ENCODE measurements around the gene DLGAP1.
"Not testable (repeated sequence)": the region's sequence is repeated elsewhere in the genome, so short reads cannot be mapped to it uniquely, and the experiment has no call there.

The DLGAP1 gene

DNA sequence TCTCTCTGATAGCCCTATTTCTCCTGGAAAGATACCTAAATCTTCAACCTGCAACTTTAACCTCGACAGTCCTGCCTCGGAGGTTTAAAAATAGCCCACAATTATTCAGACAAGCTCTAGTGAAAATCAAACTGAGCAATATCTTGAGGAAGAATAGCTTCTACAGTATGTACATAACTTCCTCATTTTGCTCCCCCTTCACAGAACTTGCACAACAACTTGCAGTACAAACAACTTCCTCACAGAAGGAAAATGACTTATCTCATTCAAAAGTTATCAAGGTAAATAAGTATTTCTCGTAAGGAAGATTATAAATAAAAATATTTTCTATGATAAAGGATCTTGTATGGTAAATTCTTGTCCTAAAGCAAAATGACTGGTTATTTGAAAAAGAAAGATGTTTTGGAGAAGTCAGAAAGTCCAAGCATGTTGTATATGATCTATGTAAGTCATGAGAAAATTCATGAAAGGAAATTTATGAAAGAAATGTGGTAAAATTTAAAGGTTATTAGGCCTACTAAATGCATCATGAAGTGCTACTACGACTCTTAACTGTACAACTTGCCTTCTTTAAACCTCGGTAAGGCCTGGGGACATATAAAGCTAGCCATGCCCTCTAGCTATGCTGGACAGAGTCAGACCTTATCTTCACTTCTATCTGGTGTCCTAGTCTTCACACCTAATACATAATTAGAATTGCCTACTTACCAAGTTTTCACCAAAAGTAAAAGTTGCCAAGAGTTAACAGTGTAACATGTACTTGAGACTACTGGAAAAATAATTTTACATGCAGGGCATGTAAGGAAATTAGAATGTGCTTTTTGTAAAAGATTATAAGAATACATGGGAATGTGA lies 394.5 kb downstream of the DLGAP1 start:
- Histone ChIP-seq H3K36me3 (ENCODE audit: control insufficient read depth, insufficient read depth, low read length) (no peaks in the 10 kb centered on the region), H3K4me3 (replicated peaks; ENCODE audit: low read depth, low read length) (no peak overlapping the region), H3K27me3 (replicated peaks; ENCODE audit: control insufficient read depth, insufficient read depth, low read length) (no peaks in the 10 kb centered on the region)
- TF ChIP-seq CTCF (IDR thresholded peaks at IDR 0.05; ENCODE audit: insufficient read depth, low read length, poor library complexity, severe bottlenecking): no peak
- no peak for DNase-seq (ENCODE audit: extremely low read depth, insufficient read length)

DNA sequence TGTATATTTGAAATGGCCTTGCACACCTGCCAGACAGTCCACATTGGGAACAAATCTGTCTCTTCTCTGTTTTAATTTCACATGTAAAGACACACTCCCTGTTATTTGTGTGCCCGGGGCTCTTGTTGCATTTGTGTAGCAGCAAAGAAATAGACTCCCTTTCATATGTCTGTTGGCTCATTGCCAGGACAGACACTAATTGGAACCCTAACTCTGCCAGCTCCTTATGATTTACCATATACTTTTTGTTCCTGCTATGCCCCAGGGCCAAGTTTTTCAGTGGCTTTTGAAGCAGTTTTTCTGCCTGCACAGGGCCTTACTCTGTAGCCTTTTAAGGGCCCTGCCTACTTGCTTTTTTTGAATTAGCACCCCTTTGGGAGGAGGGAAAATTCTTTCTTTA lies 396.9 kb downstream of the DLGAP1 start:
- TF ChIP-seq CTCF (IDR thresholded peaks at IDR 0.05; ENCODE audit: insufficient read depth, low read length, poor library complexity, severe bottlenecking): no peak
- H3K27me3 ChIP-seq (replicated peaks; ENCODE audit: control insufficient read depth, insufficient read depth, low read length): no peaks in the 10 kb centered on the region
- H3K4me3 ChIP-seq (replicated peaks; ENCODE audit: low read depth, low read length): no peak overlapping the region
- H3K36me3 ChIP-seq (ENCODE audit: control insufficient read depth, insufficient read depth, low read length): no peaks in the 10 kb centered on the region
- DNase-seq (ENCODE audit: extremely low read depth, insufficient read length): no peak

GRCh38 chr18:4040391-4041092 lies 414.6 kb downstream of the DLGAP1 start:
- no peak for TF ChIP-seq CTCF (IDR thresholded peaks at IDR 0.05; ENCODE audit: insufficient read depth, low read length, poor library complexity, severe bottlenecking)
- Histone ChIP-seq H3K36me3 (ENCODE audit: control insufficient read depth, insufficient read depth, low read length) (no peaks in the 10 kb centered on the region), H3K27me3 (replicated peaks; ENCODE audit: control insufficient read depth, insufficient read depth, low read length) (no peaks in the 10 kb centered on the region), H3K4me3 (replicated peaks; ENCODE audit: low read depth, low read length) (no peak overlapping the region)
- no peak for DNase-seq (ENCODE audit: extremely low read depth, insufficient read length)

GRCh38 chr18:4035521-4035920 lies 419.6 kb downstream of the DLGAP1 start:
- TF ChIP-seq CTCF (IDR thresholded peaks at IDR 0.05; ENCODE audit: insufficient read depth, low read length, poor library complexity, severe bottlenecking): no peak
- no peaks in the 10 kb centered on the region for H3K27me3 ChIP-seq (replicated peaks; ENCODE audit: control insufficient read depth, insufficient read depth, low read length)
- no peaks in the 10 kb centered on the region for H3K36me3 ChIP-seq (ENCODE audit: control insufficient read depth, insufficient read depth, low read length)
- no peak overlapping the region for H3K4me3 ChIP-seq (replicated peaks; ENCODE audit: low read depth, low read length)
- no peak for DNase-seq (ENCODE audit: extremely low read depth, insufficient read length)

- DNase-seq (ENCODE audit: extremely low read depth, insufficient read length); H3K36me3 ChIP-seq (ENCODE audit: control insufficient read depth, insufficient read depth, low read length); H3K4me3 ChIP-seq (replicated peaks; ENCODE audit: low read depth, low read length): not testable (repeated sequence)
Measured at GRCh38 chr18:4034815-4035214, 420.3 kb downstream of the DLGAP1 start.

DNA sequence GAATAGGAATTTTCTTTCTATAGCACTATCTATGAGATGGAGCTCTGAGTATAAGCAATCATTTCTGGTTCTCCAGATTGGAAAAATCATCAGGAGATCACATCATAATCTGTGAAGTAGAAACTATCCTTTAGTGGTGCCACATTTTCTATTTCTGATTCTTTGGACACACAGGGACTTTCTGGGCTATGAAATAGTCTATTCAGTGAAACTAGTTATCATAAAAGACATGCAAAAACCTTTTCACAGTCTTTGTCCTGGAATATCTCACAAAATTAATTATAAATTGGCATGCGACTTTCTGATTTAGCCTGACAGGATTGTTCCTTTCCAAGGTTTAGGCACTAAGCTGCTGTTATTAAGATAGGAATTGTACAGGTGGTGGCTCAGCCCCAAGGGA lies 428.6 kb downstream of the DLGAP1 start:
- Histone ChIP-seq H3K36me3 (ENCODE audit: control insufficient read depth, insufficient read depth, low read length) (no peaks in the 10 kb centered on the region), H3K4me3 (replicated peaks; ENCODE audit: low read depth, low read length) (no peak overlapping the region), H3K27me3 (replicated peaks; ENCODE audit: control insufficient read depth, insufficient read depth, low read length) (no peaks in the 10 kb centered on the region)
- DNase-seq (ENCODE audit: extremely low read depth, insufficient read length): no peak
- TF ChIP-seq CTCF (IDR thresholded peaks at IDR 0.05; ENCODE audit: insufficient read depth, low read length, poor library complexity, severe bottlenecking): no peak

More at GRCh38 chr18:4034815-4035214, 420.3 kb downstream of the DLGAP1 start:
- not testable (repeated sequence) for H3K27me3 ChIP-seq (replicated peaks; ENCODE audit: control insufficient read depth, insufficient read depth, low read length)

All from GM06990 (cell line).